Measurements from ENCODE around the gene MAP2K7.

Gene MAP2K7

GRCh38 chr19:7900401-7900870 is 3.2 kb upstream of the MAP2K7 start:
- H3K4me3 ChIP-seq (ENCODE audit: low read depth, low read length): no peak overlapping the region
- TF ChIP-seq CTCF (IDR thresholded peaks at IDR 0.05; ENCODE audit: low read depth, low read length): no peak

GRCh38 chr19:7900931-7901330 is 2.7 kb upstream of the MAP2K7 start:
- no peak overlapping the region for H3K4me3 ChIP-seq (ENCODE audit: low read depth, low read length)
- no peak for TF ChIP-seq CTCF (IDR thresholded peaks at IDR 0.05; ENCODE audit: low read depth, low read length)

GRCh38 chr19:7901337-7901736 is 2.3 kb upstream of the MAP2K7 start:
- no peak overlapping the region for H3K4me3 ChIP-seq (ENCODE audit: low read depth, low read length)
- TF ChIP-seq CTCF (IDR thresholded peaks at IDR 0.05; ENCODE audit: low read depth, low read length): no peak

GRCh38 chr19:7902796-7903243 is 857 bp upstream of the MAP2K7 start:
- H3K4me3 ChIP-seq (ENCODE audit: low read depth, low read length): peak overlapping the region; percentile 75
- TF ChIP-seq CTCF (IDR thresholded peaks at IDR 0.05; ENCODE audit: low read depth, low read length): no peak

- H3K4me3 ChIP-seq (ENCODE audit: low read depth, low read length): peak overlapping the region; percentile 81
- TF ChIP-seq CTCF (IDR thresholded peaks at IDR 0.05; ENCODE audit: low read depth, low read length): no peak
Measured at GRCh38 chr19:7904074-7905020, 670 bp downstream of the MAP2K7 start.

GRCh38 chr19:7905268-7905667 is 1.6 kb downstream of the MAP2K7 start:
- H3K4me3 ChIP-seq (ENCODE audit: low read depth, low read length): peak overlapping the region; percentile 81; the same call in 1 of the 2 replicates
- TF ChIP-seq CTCF (IDR thresholded peaks at IDR 0.05; ENCODE audit: low read depth, low read length): no peak

GRCh38 chr19:7905859-7906258 is 2.2 kb downstream of the MAP2K7 start:
- no peak for TF ChIP-seq CTCF (IDR thresholded peaks at IDR 0.05; ENCODE audit: low read depth, low read length)
- H3K4me3 ChIP-seq (ENCODE audit: low read depth, low read length): no peak overlapping the region
